Ectodermal cell (in vitro differentiated cells): ENCODE measurements around the gene STX17.

Experiments used
- H3K27ac ChIP-seq: 2 replicates; pipeline ENCODE4 v1.7.0; 2013; ENCODE audit warnings: mild to moderate bottlenecking, low read depth, low read length; ENCODE audit not compliant: insufficient read depth, poor library complexity, severe bottlenecking
- H3K27me3 ChIP-seq: 2 replicates; pipeline ENCODE4 v1.7.0; 2013; ENCODE audit warnings: mild to moderate bottlenecking, low read length; ENCODE audit not compliant: insufficient read depth, control insufficient read depth, poor library complexity, severe bottlenecking
- H3K36me3 ChIP-seq: one replicate; pipeline ENCODE4 v1.7.0; 2013; ENCODE audit warnings: low read length; ENCODE audit not compliant: control insufficient read depth, insufficient read depth
- H3K4me1 ChIP-seq: one replicate; pipeline ENCODE4 v1.7.0; 2013; ENCODE audit warnings: low read length; ENCODE audit not compliant: control insufficient read depth, insufficient read depth
- H3K4me3 ChIP-seq: 2 replicates; pipeline ENCODE4 v1.7.0; 2013; ENCODE audit warnings: low read depth, low read length, control low read depth; ENCODE audit not compliant: insufficient read depth
- H3K9me3 ChIP-seq: 2 replicates; pipeline ENCODE4 v1.7.0; 2013; ENCODE audit warnings: mild to moderate bottlenecking, low read length, moderate library complexity; ENCODE audit not compliant: control insufficient read depth
- WGBS, 2 experiments: methylation state at CpG; one replicate each; pipeline ENCODE4 v1.1.7; 2013; ENCODE audit warnings: missing lambda C conversion rate in 2 of 2; 5-methylcytosine and 5-hydroxymethylcytosine counted together

The STX17 gene

DNA sequence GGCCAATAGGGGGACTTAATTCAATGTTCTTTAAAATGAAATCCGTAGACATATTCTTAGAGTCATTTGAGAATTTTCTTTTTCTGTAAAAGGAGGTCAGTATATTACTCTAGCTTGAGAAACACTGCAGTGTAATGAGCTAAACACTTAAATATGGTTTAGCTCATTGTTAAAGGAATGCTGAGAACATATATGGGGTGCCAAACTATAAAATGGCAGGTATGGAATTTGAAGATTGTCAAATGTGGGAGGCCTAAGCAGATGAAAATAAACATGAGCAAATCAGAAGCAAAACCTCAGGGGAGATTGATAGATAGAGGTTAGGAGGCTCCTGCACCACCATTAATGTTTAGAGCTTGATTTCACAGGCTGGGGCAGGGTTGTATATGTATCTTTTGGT lies 57.9 kb downstream of the STX17 start:
- Histone ChIP-seq H3K27ac (no peak overlapping the region), H3K36me3 (no peaks in the 10 kb centered on the region), H3K4me3 (no peak overlapping the region), H3K27me3 (no peaks in the 10 kb centered on the region), H3K9me3 (no peaks in the 10 kb centered on the region), H3K4me1 (peaks cover 24% of the 10 kb centered on the region)
- 93 to 100% methylated on average over 1 of the region's 1 CpG for WGBS, 2 experiments

DNA sequence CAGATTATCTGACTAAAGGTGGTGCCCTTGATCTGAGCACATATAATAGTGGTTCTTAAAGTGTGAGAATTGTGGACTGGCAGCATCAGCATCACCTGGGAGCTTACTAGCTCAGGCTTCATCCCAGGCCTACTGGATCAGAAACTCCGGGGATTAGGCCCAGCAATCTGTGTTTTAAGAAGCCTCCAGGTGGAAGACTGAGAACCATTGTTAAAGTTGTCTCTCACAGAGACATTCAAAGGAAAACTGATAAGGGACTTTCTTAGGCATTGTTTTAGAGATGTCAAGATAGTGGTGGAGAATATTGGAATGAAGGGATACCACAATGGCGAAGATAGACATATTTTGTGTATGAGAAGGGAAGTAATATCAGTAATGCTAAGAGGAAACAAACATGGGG lies 59.5 kb downstream of the STX17 start:
- Histone ChIP-seq H3K27ac (no peak overlapping the region), H3K9me3 (no peaks in the 10 kb centered on the region), H3K4me3 (no peak overlapping the region), H3K27me3 (no peaks in the 10 kb centered on the region), H3K36me3 (no peaks in the 10 kb centered on the region), H3K4me1 (peaks cover 24% of the 10 kb centered on the region)
- 81 to 92% methylated on average over 2 of the region's 2 CpGs for WGBS, 2 experiments

DNA sequence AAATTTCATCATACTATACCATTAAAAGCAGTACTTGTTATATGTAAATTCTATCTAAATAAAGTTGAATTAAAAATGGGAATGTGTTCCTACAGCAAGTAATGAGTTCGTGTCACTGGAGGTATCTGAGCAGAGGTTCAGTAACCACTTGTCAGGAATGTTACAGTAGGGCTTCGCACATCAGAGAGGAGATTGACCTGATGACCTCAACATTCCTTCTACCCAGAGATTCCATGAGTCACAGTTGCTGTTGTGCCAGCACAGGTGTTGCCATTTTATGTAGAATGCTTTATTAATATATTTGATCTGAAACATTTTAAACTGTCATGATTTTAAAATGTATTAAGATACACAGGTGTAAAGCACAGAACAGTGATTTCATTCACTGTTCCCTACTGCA lies 60.3 kb downstream of the STX17 start:
- 15 to 28% methylated on average over 2 of the region's 2 CpGs for WGBS, 2 experiments
- peak overlapping the region; percentile 47 for H3K27ac ChIP-seq
- peaks cover 24% of the 10 kb centered on the region for H3K4me1 ChIP-seq
- no peaks in the 10 kb centered on the region for H3K9me3 ChIP-seq
- no peak overlapping the region for H3K4me3 ChIP-seq
- H3K27me3 ChIP-seq = no peaks in the 10 kb centered on the region
- no peaks in the 10 kb centered on the region for H3K36me3 ChIP-seq

DNA sequence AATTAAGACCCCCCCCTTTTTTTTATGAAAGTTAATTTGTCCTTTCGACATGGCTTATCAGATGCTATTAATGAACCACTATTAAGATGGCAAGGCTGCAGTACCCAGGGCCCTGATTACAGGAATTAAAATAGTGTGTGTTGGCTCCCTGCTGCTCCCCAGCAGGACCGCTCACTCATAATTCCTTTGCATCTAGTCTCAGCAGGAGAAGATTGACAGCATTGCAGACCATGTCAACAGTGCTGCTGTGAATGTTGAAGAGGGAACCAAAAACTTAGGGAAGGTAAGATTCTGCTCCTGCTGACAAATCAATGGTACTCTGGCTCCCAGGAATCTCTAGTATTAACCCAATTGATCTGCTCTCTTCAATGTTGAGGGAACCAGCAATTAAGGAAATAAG lies 61.0 kb downstream of the STX17 start:
- Histone ChIP-seq H3K27ac (peak overlapping the region; percentile 47), H3K36me3 (no peaks in the 10 kb centered on the region), H3K9me3 (no peaks in the 10 kb centered on the region), H3K4me3 (no peak overlapping the region), H3K4me1 (peaks cover 24% of the 10 kb centered on the region), H3K27me3 (no peaks in the 10 kb centered on the region)
- WGBS, 2 experiments = 23 to 47% methylated on average over 2 of the region's 2 CpGs

DNA sequence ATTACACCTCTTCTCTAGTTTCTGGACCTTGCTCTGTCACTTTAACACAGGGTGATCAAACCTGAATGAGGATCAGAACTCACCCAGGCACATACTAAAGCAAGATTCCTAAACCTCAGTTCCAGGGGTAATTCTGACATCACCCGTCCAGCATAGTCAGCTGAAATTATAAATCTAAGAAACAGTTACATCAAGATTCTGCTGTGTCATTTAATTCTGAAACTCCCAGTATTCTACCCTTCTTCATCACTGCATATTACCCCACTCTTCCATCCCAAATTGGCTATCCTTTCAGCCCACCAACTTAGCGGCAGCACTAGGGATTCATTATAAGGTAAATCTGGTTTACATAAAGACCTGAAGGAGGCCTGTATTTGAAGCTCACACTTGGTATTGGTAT lies 64.0 kb downstream of the STX17 start:
- Histone ChIP-seq H3K4me1 (peaks cover 24% of the 10 kb centered on the region), H3K36me3 (no peaks in the 10 kb centered on the region), H3K27me3 (no peaks in the 10 kb centered on the region), H3K27ac (no peak overlapping the region), H3K4me3 (no peak overlapping the region), H3K9me3 (no peaks in the 10 kb centered on the region)
- 93 to 94% methylated on average over 2 of the region's 2 CpGs for WGBS, 2 experiments

DNA sequence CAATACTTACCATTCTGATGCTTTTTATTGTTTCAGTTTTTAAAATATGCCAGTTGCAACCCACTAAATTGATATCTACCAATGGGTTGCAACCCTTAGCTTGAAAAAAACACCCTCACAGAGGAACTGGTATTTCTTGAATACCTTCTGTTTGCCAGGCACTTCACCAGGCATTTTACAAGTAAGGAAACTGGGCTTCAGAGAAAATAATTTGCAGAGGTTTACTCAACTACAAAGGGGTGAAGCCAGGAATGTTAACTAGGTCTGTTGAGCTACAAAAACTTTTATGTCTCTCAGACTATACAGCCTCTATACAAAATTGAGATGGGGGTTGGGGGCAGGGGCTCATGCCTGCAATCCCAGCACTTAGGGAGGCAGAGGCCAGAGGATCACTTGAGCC lies 65.0 kb downstream of the STX17 start:
- Histone ChIP-seq H3K36me3 (no peaks in the 10 kb centered on the region), H3K27ac (no peak overlapping the region), H3K4me1 (peaks cover 24% of the 10 kb centered on the region), H3K4me3 (no peak overlapping the region), H3K27me3 (no peaks in the 10 kb centered on the region), H3K9me3 (no peaks in the 10 kb centered on the region)

DNA sequence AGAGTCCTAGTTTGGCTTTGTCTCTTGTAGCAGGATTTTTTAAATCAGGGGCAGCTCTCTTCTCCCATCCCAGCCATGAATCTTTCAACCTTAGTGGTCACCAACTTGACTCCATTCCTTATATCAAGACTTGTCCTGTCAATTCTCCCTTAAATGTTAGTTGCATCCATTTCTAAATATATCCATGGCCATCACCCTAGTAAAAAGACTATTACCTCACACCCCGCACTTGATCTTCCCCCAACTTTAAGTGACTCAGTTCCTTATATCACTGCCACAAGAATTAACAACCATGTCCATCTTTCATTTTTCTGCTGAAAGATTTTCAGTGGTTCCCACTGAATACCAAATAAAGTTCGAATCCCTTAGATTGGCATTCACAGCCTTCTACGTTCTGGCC lies 67.0 kb downstream of the STX17 start:
- H3K4me3 ChIP-seq = no peak overlapping the region
- H3K4me1 ChIP-seq = peaks cover 19% of the 10 kb centered on the region
- WGBS, 2 experiments = 92% methylated on average over 3 of the region's 3 CpGs
- no peaks in the 10 kb centered on the region for H3K36me3 ChIP-seq
- H3K27me3 ChIP-seq = no peaks in the 10 kb centered on the region
- H3K9me3 ChIP-seq = no peaks in the 10 kb centered on the region
- no peak overlapping the region for H3K27ac ChIP-seq

DNA sequence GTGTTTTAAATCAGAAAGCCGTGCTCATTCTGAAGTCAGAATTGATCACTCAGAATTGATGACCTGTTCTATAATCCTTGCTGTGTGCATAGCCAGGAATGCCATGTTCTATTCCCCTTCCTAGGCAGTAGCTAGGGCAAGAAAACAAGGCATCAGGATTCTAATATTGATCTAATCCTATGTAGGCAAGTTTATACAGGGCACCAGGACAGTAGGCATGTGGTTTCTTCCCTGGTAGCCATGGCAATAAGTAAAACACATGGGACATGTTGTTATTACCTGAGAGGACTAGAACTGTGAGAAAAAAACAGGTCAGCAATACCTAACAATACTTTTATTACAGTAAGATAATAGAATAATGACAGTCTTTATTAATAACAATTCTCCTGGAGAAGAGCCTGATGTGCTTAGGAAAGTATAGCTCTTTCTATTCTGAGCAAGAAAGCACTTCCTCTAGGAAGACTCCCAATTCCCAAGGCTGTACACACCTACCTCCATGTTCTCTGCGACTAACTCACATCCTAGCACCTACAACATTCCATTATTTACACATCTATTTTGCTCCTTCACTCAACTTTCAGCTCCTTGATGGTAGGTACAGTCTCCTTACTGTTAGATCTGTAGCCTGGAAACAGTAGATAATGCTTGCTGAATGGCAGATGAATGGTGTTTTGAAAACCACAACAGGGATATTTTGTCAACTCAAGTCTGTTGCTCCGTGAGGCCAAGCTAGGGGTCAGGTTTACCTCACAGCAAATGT lies 70.8 kb downstream of the STX17 start:
- no peak overlapping the region for H3K4me3 ChIP-seq
- peaks cover 19% of the 10 kb centered on the region for H3K4me1 ChIP-seq
- H3K9me3 ChIP-seq = no peaks in the 10 kb centered on the region
- no peak overlapping the region for H3K27ac ChIP-seq
- 91 to 92% methylated on average over 3 of the region's 3 CpGs for WGBS, 2 experiments
- no peaks in the 10 kb centered on the region for H3K36me3 ChIP-seq
- H3K27me3 ChIP-seq = no peaks in the 10 kb centered on the region

DNA sequence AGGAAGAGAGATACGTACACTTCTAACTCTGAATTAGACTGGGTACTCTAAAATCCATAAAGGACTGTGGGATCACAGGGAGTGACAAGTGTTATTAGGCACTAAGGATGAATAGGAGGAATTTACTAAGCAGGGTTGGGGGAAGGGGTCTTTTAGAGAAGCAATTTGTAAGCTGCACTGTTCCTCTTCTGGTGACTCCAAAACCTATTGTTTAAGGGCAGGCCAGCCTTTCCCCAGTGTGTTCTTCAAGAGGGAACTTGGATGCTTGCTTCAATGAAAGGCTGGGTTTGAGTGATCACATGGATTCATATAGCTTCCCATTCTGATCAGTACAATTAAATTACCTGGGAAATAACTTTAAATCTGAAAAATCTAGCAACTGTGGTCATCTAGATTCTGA lies 71.8 kb downstream of the STX17 start:
- no peak overlapping the region for H3K4me3 ChIP-seq
- no peak overlapping the region for H3K27ac ChIP-seq

DNA sequence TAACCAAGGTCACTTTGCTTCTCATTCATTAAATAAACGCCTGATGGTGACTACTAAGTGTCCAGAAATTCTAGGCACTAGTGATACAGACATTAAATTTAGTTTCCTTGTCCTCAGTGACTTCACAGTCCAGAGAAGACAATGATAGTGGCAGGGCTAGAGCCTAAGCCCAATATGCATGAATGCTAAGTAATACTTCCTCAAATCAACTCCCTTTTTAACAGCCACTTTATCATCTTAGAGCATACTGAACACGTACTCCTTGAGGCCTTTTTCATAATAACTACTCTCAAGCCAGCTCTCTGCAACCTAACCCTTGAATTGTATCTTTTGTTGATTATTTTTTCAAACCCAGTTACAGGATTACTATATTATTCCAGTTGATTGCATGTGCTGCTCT lies 74.1 kb downstream of the STX17 start:
- Histone ChIP-seq H3K9me3 (no peaks in the 10 kb centered on the region), H3K36me3 (no peaks in the 10 kb centered on the region), H3K27me3 (no peaks in the 10 kb centered on the region), H3K27ac (no peak overlapping the region), H3K4me3 (no peak overlapping the region), H3K4me1 (peaks cover 19% of the 10 kb centered on the region)
- WGBS, 2 experiments = 92 to 96% methylated on average over 2 of the region's 2 CpGs

More for the DNA sequence above, 71.8 kb downstream of the STX17 start:
- WGBS, 2 experiments = 42 to 57% methylated on average over 1 of the region's 1 CpG
- Histone ChIP-seq H3K9me3 (no peaks in the 10 kb centered on the region), H3K4me1 (peaks cover 19% of the 10 kb centered on the region), H3K27me3 (no peaks in the 10 kb centered on the region), H3K36me3 (no peaks in the 10 kb centered on the region)

DNA sequence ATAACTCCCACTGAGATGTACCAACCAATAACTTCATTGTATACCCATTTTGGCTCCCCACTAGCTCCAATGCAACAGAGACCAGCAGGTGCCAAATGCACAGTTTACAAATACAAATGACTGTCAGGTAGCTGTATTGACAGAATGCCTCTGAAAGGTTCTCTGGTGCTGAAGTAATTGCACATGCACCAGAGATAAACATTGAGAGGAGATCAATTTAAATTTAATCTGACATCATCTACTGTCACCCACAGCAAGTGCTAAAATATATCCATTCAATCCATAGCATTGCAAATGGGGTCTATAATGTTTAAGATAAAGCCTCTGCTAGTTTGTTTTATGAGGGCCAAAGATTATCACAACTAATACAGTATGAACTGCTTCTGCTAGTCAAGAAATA lies 80.2 kb downstream of the STX17 start:
- H3K4me1 ChIP-seq = no peaks in the 10 kb centered on the region
- no peaks in the 10 kb centered on the region for H3K9me3 ChIP-seq
- H3K27me3 ChIP-seq = no peaks in the 10 kb centered on the region
- peaks cover 4% of the 10 kb centered on the region for H3K36me3 ChIP-seq
- H3K4me3 ChIP-seq = no peak overlapping the region
- H3K27ac ChIP-seq = no peak overlapping the region
